HepG2 (cell line): Measurements from ENCODE around the gene ARIH1. TPM values are rescaled to one million over a fixed set of nuclear protein-coding genes. Genes with fewer than 3 reads are reported as not detected.

Source experiments
- ATAC-seq: fragments of 200-7000 bp; cut with Tn5 transposase; 3 replicates; pipeline ENCODE4 v1.9.1; 2020; ENCODE audit warnings: mild to moderate bottlenecking, moderate library complexity
- BruUV-seq: library from RNA; stranded (reverse); fragments of 400-500 nt; replicated peaks from 2 replicates; lab custom pipeline; 2021; lab: Mats Ljungman, UMichigan
- CTCF ChIA-PET: fragments of 300-600 bp; formaldehyde crosslinking; extraction: SDS; loops from one replicate; lab custom pipeline; 2021; ENCODE audit warnings: low total read pairs, inconsistent platforms, low intra/inter-chr PET ratio; lab: Yijun Ruan, JAX
- POLR2A ChIA-PET: fragments of 350-600 bp; sonication (Branson Sonifier 250); formaldehyde crosslinking; loops from one replicate; lab custom pipeline; 2020; ENCODE audit warnings: antibody characterized with exemption, inconsistent platforms; lab: Yijun Ruan, JAX
- DNase-seq: peaks from one replicate; pipeline ENCODE4 v3.0.0-alpha.2; 2015; ENCODE audit warnings: low spot score
- FAIRE-seq: peaks from 3 replicates; lab custom pipeline; 2011; peaks lifted over from hg19 to GRCh38; lab: Jason Lieb, UNC
- H2AFZ ChIP-seq: one replicate; pipeline ENCODE4 v1.6.1; 2011; ENCODE audit warnings: low read length, inconsistent platforms
- H3K27ac ChIP-seq: fragments of 300-600 bp; 3 replicates; pipeline ENCODE4 v1.8.0; 2011; ENCODE audit warnings: mixed run types, mild to moderate bottlenecking, mixed read lengths, low read length, inconsistent platforms; ENCODE audit not compliant: insufficient read depth; ENCODE audit errors: extremely low read length
- H3K27me3 ChIP-seq, 2 experiments: fragments of 200-600 bp in 1 of 2; 2 replicates in 1 of 2; 3 replicates in 1 of 2; pipeline versions ENCODE4 v1.6.0 to v1.8.0; 2011; ENCODE audit warnings: low read length in 2 of 2, mild to moderate bottlenecking in 2 of 2, moderate library complexity in 2 of 2, inconsistent platforms in 1 of 2; ENCODE audit not compliant: insufficient read depth in 2 of 2, control insufficient read depth in 1 of 2
- H3K36me3 ChIP-seq, 2 experiments: fragments of 200-600 bp in 1 of 2; replicated peaks in 1 of 2; 2 replicates in 1 of 2; 3 replicates in 1 of 2; pipeline versions ENCODE4 v1.5.1 to v1.8.0; 2011; ENCODE audit warnings: low read length in 2 of 2, inconsistent platforms in 1 of 2; ENCODE audit not compliant: insufficient read depth in 2 of 2, control insufficient read depth in 1 of 2
- H3K4me1 ChIP-seq: 2 replicates; pipeline ENCODE4 v1.5.1; 2012; ENCODE audit warnings: low read length, inconsistent platforms; ENCODE audit not compliant: insufficient read depth
- H3K4me2 ChIP-seq: 2 replicates; pipeline ENCODE4 v1.6.0; 2011; ENCODE audit warnings: low read depth, low read length, inconsistent platforms
- H3K4me3 ChIP-seq, 3 experiments: fragments of 200-600 bp in 1 of 3; sonication (generic), shearing (Covaris generic) in 1 of 3; replicated peaks in 1 of 3; 2 replicates each; pipeline ENCODE4 v1.5.1; 2011 to 2016; ENCODE audit warnings: low read length in 3 of 3, inconsistent platforms in 2 of 3, low read depth in 2 of 3, mild to moderate bottlenecking in 2 of 3, control low read depth in 1 of 3, mixed read lengths in 1 of 3; ENCODE audit not compliant: insufficient read depth in 1 of 3
- H3K79me2 ChIP-seq: one replicate; pipeline ENCODE4 v1.6.1; 2011; ENCODE audit warnings: low read length, inconsistent platforms; ENCODE audit not compliant: insufficient read depth
- H3K9ac ChIP-seq: 2 replicates; pipeline ENCODE4 v1.6.0; 2011; ENCODE audit warnings: mild to moderate bottlenecking, low read depth, low read length, inconsistent platforms; ENCODE audit not compliant: insufficient read depth
- H3K9me3 ChIP-seq: 2 replicates; pipeline ENCODE4 v1.5.1; 2012; ENCODE audit warnings: mild to moderate bottlenecking, low read length
- H4K20me1 ChIP-seq: 2 replicates; pipeline ENCODE4 v1.6.0; 2011; ENCODE audit warnings: inconsistent platforms, mild to moderate bottlenecking, low read length, moderate library complexity; ENCODE audit not compliant: insufficient read depth
- ATF3 ChIP-seq: sonication (generic); formaldehyde crosslinking; IDR thresholded peaks from 2 replicates; pipeline ENCODE4 v1.4.0; 2020; ENCODE audit warnings: missing genetic modification reagents
- RAD51 ChIP-seq: fragments of 450-650 bp; IDR thresholded peaks from 2 replicates; pipeline ENCODE4 v1.6.1; 2016; ENCODE audit warnings: borderline replicate concordance
- SSRP1 ChIP-seq: IDR thresholded peaks from 2 replicates; pipeline ENCODE4 v1.6.1; 2016; ENCODE audit warnings: control low read depth
- THAP11 ChIP-seq: IDR thresholded peaks from 2 replicates; pipeline ENCODE4 v1.6.1; 2016; ENCODE audit warnings: missing biosample characterization, missing genetic modification reagents
- USF2 ChIP-seq, 2 experiments: sonication (generic) in 1 of 2; formaldehyde crosslinking in 1 of 2; IDR thresholded peaks; 2 replicates each; pipeline versions ENCODE4 v1.5.1 to v1.6.1; 2011 to 2020; ENCODE audit warnings: borderline replicate concordance in 1 of 2, low read depth in 1 of 2, low read length in 1 of 2, mild to moderate bottlenecking in 1 of 2, missing genetic modification reagents in 1 of 2, moderate library complexity in 1 of 2
- ZNF274 ChIP-seq: sonication (generic); formaldehyde crosslinking; IDR thresholded peaks from 2 replicates; pipeline ENCODE4 v1.5.1; 2020; ENCODE audit warnings: mild to moderate bottlenecking, missing genetic modification reagents
- ZNF7 ChIP-seq: IDR thresholded peaks from 2 replicates; pipeline ENCODE4 v1.6.1; 2016; ENCODE audit warnings: missing biosample characterization, missing genetic modification reagents
- WGBS: methylation state at CpG from one replicate; pipeline ENCODE4 v1.1.6; 2017; ENCODE audit warnings: low lambda C conversion rate; 5-methylcytosine and 5-hydroxymethylcytosine counted together
- in situ Hi-C: cut with HindIII; loops from 2 replicates; pipeline ENCODE4 v1.10.0; 2017; ENCODE audit warnings: low pct_unique_long_range_greater_than_20kb; ENCODE audit not compliant: extremely low pct_ligation_motif_present
- intact Hi-C: fragments of 100-400 bp; cut with micrococcal nuclease; formaldehyde crosslinking; loops from one replicate; pipeline ENCODE4 v1.10.0; 2022; ENCODE audit not compliant: unreplicated experiment
- polyA plus RNA-seq, 8 experiments: library from polyadenylated mRNA; depleted of rRNA in 3 of 8; stranded (reverse) in 7 of 8; unstranded in 1 of 8; fragments of >200 nt; fragmentation: Illumina TruSeq in 4 of 8; extraction: Trizol in 4 of 8; gene quantifications; 2 replicates each; pipeline versions ENCODE4 v1.2.1 to v1.2.3, GENCODE V29; 2011 to 2016; ENCODE audit warnings: low read depth in 4 of 8, missing spikeins in 1 of 8, mixed read lengths in 1 of 8; ENCODE audit not compliant: insufficient read depth in 1 of 8
- total RNA-seq, 5 experiments: library from RNA; depleted of rRNA; stranded (reverse); fragments of >200 nt; fragmentation: Illumina TruSeq; extraction: Trizol; gene quantifications; 2 replicates each; pipeline ENCODE4 v1.2.3, GENCODE V29; 2016; ENCODE audit warnings: low read depth in 1 of 5

ARIH1 gene
- total and polyA plus RNA-seq, 2 of the 13 experiments (the other 11 are each of a cell fraction or from before 2014, with no cell fraction given): 38.8 to 59.8 TPM

GRCh38 chr15:72445426-72445825 is 28.7 kb upstream of the ARIH1 start:
- H3K79me2 ChIP-seq: no peaks in the 10 kb centered on the region
- WGBS: 0% methylated on average over 1 of the region's 1 CpG
- no peaks in the 10 kb centered on the region for H3K9me3 ChIP-seq
- no peak for ATAC-seq
- DNase-seq: no peak
- H2AFZ ChIP-seq: no peak overlapping the region
- H3K27me3 ChIP-seq: no peaks in the 10 kb centered on the region; a peak in 1 of 5 replicates
- intact Hi-C loops: no loop called here
- TF ChIP-seq ZNF7 (CRISPR knock-in tag) (peak; percentile 61; the same call in 1 of the 2 replicates), SSRP1 (CRISPR knock-in tag) (no peak)
- POLR2A ChIA-PET: no interaction called here
- no TSS peak for BruUV-seq
- no peak overlapping the region for H3K9ac ChIP-seq
- H3K4me2 ChIP-seq: no peak overlapping the region
- no peaks in the 10 kb centered on the region for H4K20me1 ChIP-seq
- no peak overlapping the region for H3K27ac ChIP-seq
- 0 out of 2 replicates have a peak, but pooled peaks cover under 1% of the 10 kb centered on the region for H3K4me1 ChIP-seq
- no peak for FAIRE-seq
- no peaks in the 10 kb centered on the region for H3K36me3 ChIP-seq
- H3K4me3 ChIP-seq: no peak overlapping the region
- CTCF ChIA-PET: no interaction called here
- in situ Hi-C loops: no loop called here

- Histone ChIP-seq H3K9ac (no peak overlapping the region), H3K27me3 (peaks cover 0 to 2% of the 10 kb centered on the region in 2 experiments; a peak in 2 of 5 replicates), H3K4me1 (peaks cover 13% of the 10 kb centered on the region), H3K9me3 (no peaks in the 10 kb centered on the region), H2AFZ (no peak overlapping the region), H4K20me1 (no peaks in the 10 kb centered on the region), H3K36me3 (no peaks in the 10 kb centered on the region)
- DNase-seq (no peak), FAIRE-seq (no peak), ATAC-seq (peak; percentile 46)
- POLR2A ChIA-PET: interaction anchor here (1.7 kb wide), 1 partner anchor 23 kb away, joined by 4 read pairs; no protein-coding TSS in a partner anchor
- no TSS peak for BruUV-seq
- WGBS: 79% methylated on average over 6 of the region's 6 CpGs
- TF ChIP-seq ZNF274 (CRISPR knock-in tag): no peak
- TF ChIP-seq RAD51: no peak
- no peak for TF ChIP-seq THAP11 (CRISPR knock-in tag)
- TF ChIP-seq ATF3: no peak
- no peak for TF ChIP-seq USF2 (IDR thresholded peaks at IDR 0.05; ENCODE audit: low read depth, low read length)
- 0 out of 2 replicates have a peak, but pooled peaks have one; percentile 24 for TF ChIP-seq USF2 (CRISPR knock-in tag; IDR thresholded peaks at IDR 0.05; ENCODE audit: borderline replicate concordance)
- TF ChIP-seq, all 625 proteins: peak for 1
- CTCF ChIA-PET: no interaction called here
- Histone ChIP-seq H3K4me2 (peak overlapping the region; percentile 76), H3K27ac (no peak overlapping the region), H3K79me2 (no peaks in the 10 kb centered on the region), H3K4me3 (peak overlapping the region in 1 of 3 experiments; percentile 62; a peak in 3 of 6 replicates)
- intact Hi-C loops: no loop called here
- in situ Hi-C loops: no loop called here
These were observed 23.3 kb upstream of the ARIH1 start for GRCh38 chr15:72450805-72451204.
